Measurements from ENCODE around the gene IFT20.
A peak's percentile ranks its signal among the peaks of the same experiment; 100 is the strongest.

The IFT20 gene

GRCh38 chr17:28372203-28372944 lies 37.1 kb upstream of the IFT20 start:
- peak; percentile 32 for DNase-seq (ENCODE audit: low read depth)
- peak overlapping the region; percentile 70 for H3K4me3 ChIP-seq (ENCODE audit: low read length)
- TF ChIP-seq CTCF (conservative IDR thresholded peaks at IDR 0.05; ENCODE audit: low read length), result no peak

GRCh38 chr17:28371245-28372202 lies 36.3 kb upstream of the IFT20 start, which contains the start of gene SARM1:
SARM1 (plus strand) TSS chr17:28371694; CDS start chr17:28372033, 339 bp downstream.
- TF ChIP-seq CTCF (conservative IDR thresholded peaks at IDR 0.05; ENCODE audit: low read length), result no peak
- H3K4me3 ChIP-seq (ENCODE audit: low read length), result peak within 1 kb of the TSS; percentile 70
- DNase-seq (ENCODE audit: low read depth), result peak; percentile 69

DNA sequence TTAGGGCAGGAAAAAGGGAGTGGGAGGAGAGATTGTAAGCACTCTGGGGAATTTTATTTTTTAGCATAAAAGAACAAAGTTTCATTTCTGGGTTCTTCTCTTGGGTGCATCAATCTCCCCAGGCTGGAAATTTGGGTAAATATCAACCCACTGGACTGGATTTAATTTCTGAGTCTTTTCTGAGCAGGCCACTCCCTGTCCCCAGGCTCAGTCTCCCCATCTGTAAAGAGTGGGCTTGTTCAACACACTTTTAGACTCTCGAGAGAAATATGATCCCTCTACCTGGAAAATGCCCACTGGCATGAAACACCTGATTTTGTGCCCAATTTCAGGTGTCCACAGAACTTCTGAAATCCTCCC lies 35.5 kb upstream of the IFT20 start:
- H3K4me3 ChIP-seq (ENCODE audit: low read length), result no peak overlapping the region; the same call in 1 of the 2 replicates
- no peak for TF ChIP-seq CTCF (conservative IDR thresholded peaks at IDR 0.05; ENCODE audit: low read length)
- DNase-seq (ENCODE audit: low read depth), result no peak

- no peak for DNase-seq (ENCODE audit: low read depth)
- H3K4me3 ChIP-seq (ENCODE audit: low read length), result peak within 1 kb of the TSS; percentile 70
- no peak for TF ChIP-seq CTCF (conservative IDR thresholded peaks at IDR 0.05; ENCODE audit: low read length)
These were observed 34.9 kb upstream of the IFT20 start, which contains the start of gene VTN for GRCh38 chr17:28370035-28370743. VTN (minus strand) TSS chr17:28370307; CDS start chr17:28370203, 104 bp downstream.

DNA sequence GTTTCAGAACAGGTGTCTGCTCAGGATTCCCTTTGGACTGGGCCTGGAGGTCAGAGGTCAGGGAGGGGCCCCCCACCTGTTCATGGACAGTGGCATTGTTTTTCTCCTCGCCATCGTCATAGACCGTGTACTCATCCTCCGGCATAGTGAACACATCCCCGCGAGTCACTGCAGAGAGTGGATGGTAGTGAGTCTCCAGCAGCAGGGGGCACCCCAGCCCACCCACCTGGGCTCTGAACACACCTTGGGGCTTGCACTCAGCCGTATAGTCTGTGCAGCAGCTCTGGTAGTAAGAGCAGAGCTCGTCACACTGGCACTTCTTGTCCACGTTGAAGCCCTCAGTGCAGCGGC lies 34.4 kb upstream of the IFT20 start:
- no peak overlapping the region for H3K4me3 ChIP-seq (ENCODE audit: low read length)
- no peak for TF ChIP-seq CTCF (conservative IDR thresholded peaks at IDR 0.05; ENCODE audit: low read length)
- no peak for DNase-seq (ENCODE audit: low read depth)

GRCh38 chr17:28368915-28369683 lies 33.8 kb upstream of the IFT20 start:
- DNase-seq (ENCODE audit: low read depth), result no peak
- no peak overlapping the region for H3K4me3 ChIP-seq (ENCODE audit: low read length)
- no peak for TF ChIP-seq CTCF (conservative IDR thresholded peaks at IDR 0.05; ENCODE audit: low read length)

All from AG10803 (cell line).